ENCODE results near the gene CDH4. TPM values are rescaled to one million over a fixed set of nuclear protein-coding genes. Genes with fewer than 3 reads are reported as not detected.

The CDH4 gene
- total and polyA plus RNA-seq, 2 donors (not counting 3 experiments of a cell fraction or from before 2014, with no cell fraction given), result 0.17 to 0.51 TPM

GRCh38 chr20:61965606-61966491 lies 713.8 kb downstream of the CDH4 start:
- Histone ChIP-seq H3K4me3 (replicated peaks in 1 of 3; ENCODE audit: insufficient read depth in 1 of 3, low read depth in 1 of 3, low read length in 3 of 3) (no peak overlapping the region), H3K79me2 (ENCODE audit: control insufficient read depth, insufficient read depth, low read length) (no peaks in the 10 kb centered on the region), H3K27ac (ENCODE audit: insufficient read depth, low read depth, low read length) (no peak overlapping the region), H3K9ac (replicated peaks; ENCODE audit: extremely low read depth, insufficient read depth, low read length) (no peak overlapping the region), H2AFZ (ENCODE audit: low read depth, low read length) (no peak overlapping the region), H3K27me3 (ENCODE audit: control insufficient read depth in 2 of 2, insufficient read depth in 2 of 2, low read length in 2 of 2) (peaks cover 3 to 8% of the 10 kb centered on the region in 2 experiments), H3K9me1 (replicated peaks; ENCODE audit: control insufficient read depth, extremely low read depth, insufficient read depth, low read length) (no peaks in the 10 kb centered on the region), H3K4me1 (ENCODE audit: control insufficient read depth, extremely low read depth, insufficient read depth, low read length) (no peaks in the 10 kb centered on the region), H4K20me1 (replicated peaks; ENCODE audit: control insufficient read depth, extremely low read depth, insufficient read depth, low read length) (no peaks in the 10 kb centered on the region), H3K36me3 (ENCODE audit: control insufficient read depth in 2 of 2, extremely low read depth in 1 of 2, insufficient read depth in 2 of 2, low read length in 2 of 2) (no peaks in the 10 kb centered on the region), H3K9me3 (replicated peaks; ENCODE audit: control insufficient read depth, insufficient read depth, low read length) (no peaks in the 10 kb centered on the region), H3K4me2 (ENCODE audit: insufficient read depth, low read length) (no peak overlapping the region)
- DNase-seq (ENCODE audit: low read depth, low spot score) (no peak), FAIRE-seq (no peak)
- CTCF ChIA-PET, result no interaction called here
- no TSS peak for BruUV-seq (replicated peaks)
- POLR2A ChIA-PET, result no interaction called here
- intact Hi-C loops (cut with micrococcal nuclease), result no loop called here
- dilution Hi-C loops (cut with MboI; ENCODE audit: extremely low pct_ligation_motif_present, low sequenced_read_pairs), result no loop called here
- TF ChIP-seq MAX (IDR thresholded peaks at IDR 0.05; ENCODE audit: insufficient read depth, insufficient read length) (no peak), JUN (IDR thresholded peaks at IDR 0.05; ENCODE audit: borderline replicate concordance, insufficient read depth, insufficient read length, low read depth) (no peak), MYC (IDR thresholded peaks at IDR 0.05; ENCODE audit: low read depth, low read length) (no peak), CTCF (IDR thresholded peaks at IDR 0.05; ENCODE audit: extremely low read depth in 1 of 2, insufficient read depth in 1 of 2, low read depth in 1 of 2, low read length in 2 of 2) (no peak), GATA2 (IDR thresholded peaks at IDR 0.05; ENCODE audit: insufficient read depth, insufficient read length, low read depth, low read length) (no peak), POLR2A (IDR thresholded peaks at IDR 0.05; ENCODE audit: low read depth, low read length) (no peak), POLR2AphosphoS5 (IDR thresholded peaks at IDR 0.05; ENCODE audit: insufficient read depth, low read depth, low read length) (no peak), FOS (IDR thresholded peaks at IDR 0.05; ENCODE audit: borderline replicate concordance, insufficient read depth, low read length) (no peak), EZH2 (IDR thresholded peaks at IDR 0.05; ENCODE audit: borderline replicate concordance, low read depth, low read length, severe bottlenecking) (no peak)

All from endothelial cell of umbilical vein (primary cell).